NCI-H1092 treated with DMSO at 0.1 percent for 48 hours (cell line): ENCODE measurements around the gene GOLGA8K.
"Not testable (repeated sequence)": the region's sequence is repeated elsewhere in the genome, so short reads cannot be mapped to it uniquely, and the experiment has no call there.

ENCODE experiments used
- DNase-seq: peaks from one replicate; lab custom pipeline; 2025; lab: John Stamatoyannopoulos, UW

GOLGA8K gene

GRCh38 chr15:32356909-32357308 lies 46.2 kb downstream of the GOLGA8K start:
- DNase-seq, result not testable (repeated sequence)

GRCh38 chr15:32352748-32353147 lies 50.3 kb downstream of the GOLGA8K start:
- not testable (repeated sequence) for DNase-seq

GRCh38 chr15:32350563-32351220 lies 52.4 kb downstream of the GOLGA8K start:
- not testable (repeated sequence) for DNase-seq

DNA sequence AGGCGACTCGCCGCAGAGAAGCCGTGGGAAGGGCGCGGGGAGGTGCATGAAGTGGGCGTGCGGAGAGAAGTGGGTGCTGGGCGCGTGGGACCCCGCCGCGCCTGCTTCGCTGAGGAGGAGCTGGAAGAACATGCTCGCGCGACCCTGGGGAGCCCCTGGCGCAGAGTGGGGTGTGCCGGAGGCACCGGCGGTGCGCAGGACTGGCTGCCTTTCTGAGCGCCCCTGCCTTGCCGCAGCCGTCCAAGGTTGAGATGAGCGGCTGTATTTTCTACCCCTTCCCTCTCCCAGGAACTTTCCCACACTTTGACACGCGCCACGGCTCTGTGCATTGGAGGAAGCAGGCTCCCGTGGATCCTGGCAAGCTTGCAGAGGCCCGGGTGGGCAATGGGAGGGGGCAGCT lies 56.1 kb downstream of the GOLGA8K start:
- DNase-seq, result not testable (repeated sequence)

GRCh38 chr15:32345978-32346547 lies 57.0 kb downstream of the GOLGA8K start:
- not testable (repeated sequence) for DNase-seq

- DNase-seq, result not testable (repeated sequence)
Measured at GRCh38 chr15:32343921-32344320, 59.2 kb downstream of the GOLGA8K start.
